HepG2 (cell line): ENCODE measurements around the gene ATP6V0D1. TPM values are rescaled to one million over a fixed set of nuclear protein-coding genes. Genes with fewer than 3 reads are reported as not detected.

Experiments
- KDM4B ChIP-seq: sonication (generic); formaldehyde crosslinking; IDR thresholded peaks from 2 replicates; pipeline ENCODE4 v1.4.0; 2020; ENCODE audit warnings: missing genetic modification reagents
- MED13 ChIP-seq: sonication (generic); formaldehyde crosslinking; IDR thresholded peaks from 2 replicates; pipeline ENCODE4 v1.5.0; 2020; ENCODE audit warnings: missing genetic modification reagents
- RBM22 ChIP-seq: fragments of 200-400 bp; formaldehyde crosslinking; optimal IDR thresholded peaks from 2 replicates; pipeline ENCODE3; 2017; ENCODE audit warnings: mild to moderate bottlenecking, low read length, moderate library complexity
- ZBTB38 ChIP-seq: sonication (generic); formaldehyde crosslinking; IDR thresholded peaks from 2 replicates; pipeline ENCODE4 v1.5.1; 2020; ENCODE audit warnings: mild to moderate bottlenecking, missing genetic modification reagents
- ZBTB8A ChIP-seq: sonication (generic); formaldehyde crosslinking; IDR thresholded peaks from 2 replicates; pipeline ENCODE4 v1.4.0; 2020; ENCODE audit warnings: mild to moderate bottlenecking, low read depth, missing genetic modification reagents, borderline replicate concordance
- ZFX ChIP-seq: sonication (generic); formaldehyde crosslinking; IDR thresholded peaks from 2 replicates; pipeline ENCODE4 v1.4.0; 2020; ENCODE audit warnings: mild to moderate bottlenecking, low read depth, missing genetic modification reagents, moderate library complexity
- polyA plus RNA-seq, 8 experiments: library from polyadenylated mRNA; depleted of rRNA in 3 of 8; stranded (reverse) in 7 of 8; unstranded in 1 of 8; fragments of >200 nt; fragmentation: Illumina TruSeq in 4 of 8; extraction: Trizol in 4 of 8; gene quantifications; 2 replicates each; pipeline versions ENCODE4 v1.2.1 to v1.2.3, GENCODE V29; 2011 to 2016; ENCODE audit warnings: low read depth in 4 of 8, missing spikeins in 1 of 8, mixed read lengths in 1 of 8; ENCODE audit not compliant: insufficient read depth in 1 of 8
- total RNA-seq, 5 experiments: library from RNA; depleted of rRNA; stranded (reverse); fragments of >200 nt; fragmentation: Illumina TruSeq; extraction: Trizol; gene quantifications; 2 replicates each; pipeline ENCODE4 v1.2.3, GENCODE V29; 2016; ENCODE audit warnings: low read depth in 1 of 5
- TF ChIP-seq, protein P1 (sequence below): sonication (generic); formaldehyde crosslinking; IDR thresholded peaks from 2 replicates; pipeline ENCODE4 v1.4.0; 2020; ENCODE audit warnings: missing genetic modification reagents
- TF ChIP-seq, protein P2 (sequence below): sonication (generic); formaldehyde crosslinking; IDR thresholded peaks from 2 replicates; pipeline ENCODE4 v1.5.0; 2020; ENCODE audit warnings: missing genetic modification reagents
- TF ChIP-seq, protein P3 (sequence below): sonication (generic); formaldehyde crosslinking; IDR thresholded peaks from 2 replicates; pipeline ENCODE4 v1.8.1; 2023; ENCODE audit warnings: mild to moderate bottlenecking, moderate library complexity, missing genetic modification reagents

Gene ATP6V0D1
- total and polyA plus RNA-seq, 2 of the 13 experiments (the other 11 are each of a cell fraction or from before 2014, with no cell fraction given) = 51.1 to 61.3 TPM

DNA sequence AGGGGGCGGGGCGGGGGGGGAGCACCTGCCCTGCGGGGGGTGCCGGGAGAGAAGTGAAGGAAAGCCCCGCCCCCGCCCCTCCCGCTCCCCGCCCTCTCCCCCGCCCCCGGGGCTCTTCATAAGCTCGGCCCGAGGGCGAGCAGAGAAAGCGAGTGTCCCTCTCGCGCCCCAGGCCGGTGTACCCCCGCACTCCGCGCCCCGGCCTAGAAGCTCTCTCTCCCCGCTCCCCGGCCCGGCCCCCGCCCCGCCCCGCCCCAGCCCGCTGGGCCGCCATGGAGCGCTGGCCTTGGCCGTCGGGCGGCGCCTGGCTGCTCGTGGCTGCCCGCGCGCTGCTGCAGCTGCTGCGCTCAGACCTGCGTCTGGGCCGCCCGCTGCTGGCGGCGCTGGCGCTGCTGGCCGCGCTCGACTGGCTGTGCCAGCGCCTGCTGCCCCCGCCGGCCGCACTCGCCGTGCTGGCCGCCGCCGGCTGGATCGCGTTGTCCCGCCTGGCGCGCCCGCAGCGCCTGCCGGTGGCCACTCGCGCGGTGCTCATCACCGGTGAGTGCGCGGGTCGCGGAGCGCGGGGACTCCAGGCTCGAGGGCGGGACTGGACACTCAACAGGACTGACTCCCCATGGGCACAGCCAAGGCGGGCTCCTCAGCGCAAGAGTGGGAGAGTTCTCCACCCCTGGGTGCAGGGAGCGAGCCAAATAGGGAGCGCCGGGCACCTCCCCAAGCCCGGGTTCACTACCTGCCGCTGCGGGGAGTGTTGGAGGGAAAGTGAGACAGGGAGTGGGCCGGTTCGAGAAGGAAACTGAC, 49.8 kb downstream of the ATP6V0D1 start, which contains the start of gene HSD11B2 (continued):
- TF ChIP-seq, protein P1, sequence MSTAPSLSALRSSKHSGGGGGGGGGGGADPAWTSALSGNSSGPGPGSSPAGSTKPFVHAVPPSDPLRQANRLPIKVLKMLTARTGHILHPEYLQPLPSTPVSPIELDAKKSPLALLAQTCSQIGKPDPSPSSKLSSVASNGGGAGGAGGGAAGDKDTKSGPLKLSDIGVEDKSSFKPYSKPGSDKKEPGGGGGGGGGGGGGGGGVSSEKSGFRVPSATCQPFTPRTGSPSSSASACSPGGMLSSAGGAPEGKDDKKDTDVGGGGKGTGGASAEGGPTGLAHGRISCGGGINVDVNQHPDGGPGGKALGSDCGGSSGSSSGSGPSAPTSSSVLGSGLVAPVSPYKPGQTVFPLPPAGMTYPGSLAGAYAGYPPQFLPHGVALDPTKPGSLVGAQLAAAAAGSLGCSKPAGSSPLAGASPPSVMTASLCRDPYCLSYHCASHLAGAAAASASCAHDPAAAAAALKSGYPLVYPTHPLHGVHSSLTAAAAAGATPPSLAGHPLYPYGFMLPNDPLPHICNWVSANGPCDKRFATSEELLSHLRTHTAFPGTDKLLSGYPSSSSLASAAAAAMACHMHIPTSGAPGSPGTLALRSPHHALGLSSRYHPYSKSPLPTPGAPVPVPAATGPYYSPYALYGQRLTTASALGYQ (CRISPR knock-in tag) = no peak
- TF ChIP-seq MED13 = peak; percentile 30
- TF ChIP-seq ZBTB38 (CRISPR knock-in tag) = 0 out of 2 replicates have a peak, but pooled peaks have one; percentile 13
- peak; percentile 23; the same call in 1 of the 2 replicates for TF ChIP-seq KDM4B (CRISPR knock-in tag)
- peak; percentile 32 for TF ChIP-seq RBM22
- TF ChIP-seq, protein P2, sequence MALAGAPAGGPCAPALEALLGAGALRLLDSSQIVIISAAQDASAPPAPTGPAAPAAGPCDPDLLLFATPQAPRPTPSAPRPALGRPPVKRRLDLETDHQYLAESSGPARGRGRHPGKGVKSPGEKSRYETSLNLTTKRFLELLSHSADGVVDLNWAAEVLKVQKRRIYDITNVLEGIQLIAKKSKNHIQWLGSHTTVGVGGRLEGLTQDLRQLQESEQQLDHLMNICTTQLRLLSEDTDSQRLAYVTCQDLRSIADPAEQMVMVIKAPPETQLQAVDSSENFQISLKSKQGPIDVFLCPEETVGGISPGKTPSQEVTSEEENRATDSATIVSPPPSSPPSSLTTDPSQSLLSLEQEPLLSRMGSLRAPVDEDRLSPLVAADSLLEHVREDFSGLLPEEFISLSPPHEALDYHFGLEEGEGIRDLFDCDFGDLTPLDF (CRISPR knock-in tag) = 0 out of 2 replicates have a peak, but pooled peaks have one; percentile 46
- TF ChIP-seq, protein P3, sequence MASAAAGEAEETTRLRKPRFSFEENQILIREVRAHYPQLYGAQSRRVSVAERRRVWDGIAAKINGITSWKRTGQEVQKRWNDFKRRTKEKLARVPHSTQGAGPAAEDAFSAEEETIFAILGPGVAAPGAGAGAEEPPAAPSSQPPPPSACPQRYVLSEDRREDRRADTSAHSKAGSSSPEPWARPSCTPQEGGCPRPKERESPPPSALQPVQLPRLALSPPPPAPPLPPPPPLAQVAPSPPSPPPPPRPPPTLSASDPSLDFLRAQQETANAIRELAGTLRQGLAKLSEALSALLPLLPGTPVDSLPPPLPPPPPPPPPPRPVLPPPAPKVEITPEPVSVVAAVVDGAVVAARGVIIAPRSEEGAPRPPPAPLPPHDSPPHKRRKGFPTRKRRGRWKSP (CRISPR knock-in tag) = no peak; the same call in 1 of the 2 replicates
- TF ChIP-seq ZFX (CRISPR knock-in tag) = peak; percentile 62; the same call in 1 of the 2 replicates
- no peak for TF ChIP-seq ZBTB8A (CRISPR knock-in tag)
